GM23338 (cell line): Measurements from ENCODE around the gene CYB5A. TPM values are rescaled to one million over a fixed set of nuclear protein-coding genes. Genes with fewer than 3 reads are reported as not detected.

Experiments
- ATAC-seq: fragments of 200-7000 bp; cut with Tn5 transposase; 3 replicates; pipeline ENCODE4 v1.9.1; 2020
- DNase-seq: peaks from one replicate; pipeline ENCODE4 v3.0.0-alpha.2; 2015; ENCODE audit warnings: low spot score
- H2AFZ ChIP-seq: fragments of 200-600 bp; sonication (generic); 2 replicates; pipeline ENCODE4 v1.8.0; 2016; ENCODE audit warnings: antibody characterized with exemption, mild to moderate bottlenecking, moderate library complexity
- H3F3A ChIP-seq: fragments of 200-600 bp; sonication (generic); replicated peaks from 2 replicates; pipeline ENCODE4 v1.8.0; 2017; ENCODE audit warnings: antibody characterized with exemption, mixed run types, low read depth
- H3K27ac ChIP-seq: fragments of 200-600 bp; sonication (generic); 2 replicates; pipeline ENCODE4 v1.6.1; 2016; ENCODE audit warnings: low read depth
- H3K27me3 ChIP-seq: fragments of 200-600 bp; sonication (generic); 2 replicates; pipeline ENCODE4 v1.8.0; 2016; ENCODE audit warnings: mild to moderate bottlenecking, mixed run types, moderate library complexity; ENCODE audit not compliant: insufficient read depth
- H3K36me3 ChIP-seq: fragments of 200-600 bp; sonication (generic); 2 replicates; pipeline ENCODE4 v1.8.0; 2016; ENCODE audit warnings: mild to moderate bottlenecking; ENCODE audit not compliant: insufficient read depth
- H3K4me1 ChIP-seq: fragments of 200-600 bp; sonication (generic); 2 replicates; pipeline ENCODE4 v1.8.0; 2016; ENCODE audit warnings: mild to moderate bottlenecking, moderate library complexity; ENCODE audit not compliant: insufficient read depth
- H3K4me2 ChIP-seq: fragments of 200-600 bp; sonication (generic); 2 replicates; pipeline ENCODE4 v1.7.1; 2017; ENCODE audit warnings: mixed run types
- H3K4me3 ChIP-seq: fragments of 200-600 bp; sonication (generic); 2 replicates; pipeline ENCODE4 v1.6.1; 2016; ENCODE audit warnings: mixed run types
- H3K79me2 ChIP-seq: fragments of 200-600 bp; sonication (generic); replicated peaks from 2 replicates; pipeline ENCODE4 v1.8.0; 2017; ENCODE audit warnings: mild to moderate bottlenecking; ENCODE audit not compliant: insufficient read depth
- H3K9me2 ChIP-seq: fragments of 200-600 bp; sonication (generic); 2 replicates; pipeline ENCODE4 v1.8.0; 2017; ENCODE audit not compliant: insufficient read depth
- H4K20me1 ChIP-seq: fragments of 200-600 bp; sonication (generic); replicated peaks from 2 replicates; pipeline ENCODE4 v1.8.0; 2017; ENCODE audit warnings: mild to moderate bottlenecking; ENCODE audit not compliant: insufficient read depth
- H3K27ac Mint-ChIP-seq: 2 replicates; pipeline ENCODE4 v1.8.0; 2020; ENCODE audit warnings: inconsistent platforms, mild to moderate bottlenecking, moderate library complexity, mixed read lengths
- H3K27me3 Mint-ChIP-seq: 3 replicates; pipeline ENCODE4 v1.8.0; 2022; ENCODE audit warnings: low read depth, mild to moderate bottlenecking, moderate library complexity, mixed read lengths, inconsistent platforms; ENCODE audit not compliant: insufficient read depth, poor library complexity
- H3K36me3 Mint-ChIP-seq: 3 replicates; pipeline ENCODE4 v1.8.0; 2021; ENCODE audit warnings: low read depth, mild to moderate bottlenecking, inconsistent platforms, moderate library complexity, mixed read lengths
- H3K4me1 Mint-ChIP-seq: 3 replicates; pipeline ENCODE4 v1.8.0; 2020; ENCODE audit warnings: mild to moderate bottlenecking, inconsistent platforms, mixed read lengths
- H3K4me3 Mint-ChIP-seq: 3 replicates; pipeline ENCODE4 v1.8.0; 2021; ENCODE audit warnings: moderate library complexity, mild to moderate bottlenecking, inconsistent platforms, mixed read lengths
- H3K9me3 Mint-ChIP-seq: 3 replicates; pipeline ENCODE4 v1.8.0; 2020; ENCODE audit warnings: moderate library complexity, mild to moderate bottlenecking, inconsistent platforms, mixed read lengths
- CREB1 ChIP-seq: fragments of 250-450 bp; sonication (Bioruptor Pico); IDR thresholded peaks from 2 replicates; pipeline ENCODE4 v1.5.0; 2020; ENCODE audit warnings: low read depth, mild to moderate bottlenecking, moderate library complexity
- EZH2 ChIP-seq: fragments of 200-600 bp; sonication (generic); IDR thresholded peaks from one replicate; pipeline ENCODE4 v1.8.0; 2017; ENCODE audit warnings: antibody characterized with exemption, mild to moderate bottlenecking, low read depth; ENCODE audit not compliant: unreplicated experiment
- JUNB ChIP-seq: IDR thresholded peaks from one replicate; pipeline ENCODE4 v1.6.1; 2016; ENCODE audit warnings: antibody characterized with exemption; ENCODE audit not compliant: unreplicated experiment
- NANOG ChIP-seq: IDR thresholded peaks from 2 replicates; pipeline ENCODE4 v1.6.1; 2016; ENCODE audit warnings: antibody characterized with exemption, borderline replicate concordance
- POLR2AphosphoS5 ChIP-seq: IDR thresholded peaks from 2 replicates; pipeline ENCODE4 v1.6.1; 2016; ENCODE audit warnings: antibody characterized with exemption, low read depth
- REST ChIP-seq: IDR thresholded peaks from one replicate; pipeline ENCODE4 v1.6.1; 2018; ENCODE audit warnings: antibody characterized with exemption; ENCODE audit not compliant: unreplicated experiment
- STAT1 ChIP-seq: IDR thresholded peaks from one replicate; pipeline ENCODE4 v1.6.1; 2016; ENCODE audit warnings: antibody characterized with exemption; ENCODE audit not compliant: unreplicated experiment
- ZNF114 ChIP-seq: fragments of 250-450 bp; sonication (Bioruptor Pico); IDR thresholded peaks from 2 replicates; pipeline ENCODE4 v1.5.0; 2020; ENCODE audit warnings: mild to moderate bottlenecking, moderate library complexity
- polyA plus RNA-seq: library from polyadenylated mRNA; unstranded; fragments of >200 nt; fragmentation: Nextera tagmentation; extraction: Ambion mirVana; gene quantifications from 2 replicates; pipeline ENCODE4 v1.2.1, GENCODE V29; 2016
- total RNA-seq: library from RNA; depleted of rRNA; stranded (reverse); fragments of >200 nt; shearing (Covaris generic); gene quantifications from 2 replicates; pipeline ENCODE4 v1.2.3, GENCODE V29; 2014
- TF ChIP-seq, protein P1 (sequence below): IDR thresholded peaks from 2 replicates; pipeline ENCODE4 v1.6.1; 2016; ENCODE audit warnings: antibody characterized with exemption

Gene CYB5A
- total and polyA plus RNA-seq, 2 experiments from 2014 or later, result 136 to 283 TPM

- no peak for TF ChIP-seq REST
- TF ChIP-seq ZNF114 (CRISPR knock-in tag), result no peak
- no peak for TF ChIP-seq POLR2AphosphoS5
- TF ChIP-seq, protein P1, sequence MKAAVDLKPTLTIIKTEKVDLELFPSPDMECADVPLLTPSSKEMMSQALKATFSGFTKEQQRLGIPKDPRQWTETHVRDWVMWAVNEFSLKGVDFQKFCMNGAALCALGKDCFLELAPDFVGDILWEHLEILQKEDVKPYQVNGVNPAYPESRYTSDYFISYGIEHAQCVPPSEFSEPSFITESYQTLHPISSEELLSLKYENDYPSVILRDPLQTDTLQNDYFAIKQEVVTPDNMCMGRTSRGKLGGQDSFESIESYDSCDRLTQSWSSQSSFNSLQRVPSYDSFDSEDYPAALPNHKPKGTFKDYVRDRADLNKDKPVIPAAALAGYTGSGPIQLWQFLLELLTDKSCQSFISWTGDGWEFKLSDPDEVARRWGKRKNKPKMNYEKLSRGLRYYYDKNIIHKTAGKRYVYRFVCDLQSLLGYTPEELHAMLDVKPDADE, result no peak
- no peak for TF ChIP-seq JUNB
Measured at GRCh38 chr18:74234326-74235171, 57.2 kb downstream of the CYB5A start (continued).

DNA sequence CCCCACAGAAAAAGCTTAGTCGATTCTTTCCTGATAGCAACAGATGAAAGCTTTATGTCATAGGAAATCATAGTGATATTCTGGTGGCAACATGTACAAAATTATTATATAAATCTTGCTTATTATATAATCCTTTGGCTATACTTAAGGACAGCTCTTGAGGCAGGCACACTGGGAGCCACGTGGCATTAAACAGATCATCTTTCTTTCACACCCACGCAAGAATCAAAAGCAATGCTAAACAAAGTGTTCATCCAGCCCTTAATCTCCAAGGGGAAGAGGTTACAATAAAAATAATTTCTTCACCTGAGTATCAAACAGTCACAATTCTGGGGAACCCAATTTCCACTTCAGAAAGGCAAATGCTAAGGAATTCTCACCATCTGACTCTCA lies 57.8 kb downstream of the CYB5A start:
- no peak overlapping the region for H3K27ac Mint-ChIP-seq
- H3K27me3 Mint-ChIP-seq, result peaks cover 9% of the 10 kb centered on the region
- H3K27ac ChIP-seq, result no peak overlapping the region

More for the DNA sequence above, 57.8 kb downstream of the CYB5A start:
- no peak overlapping the region for H3K4me3 ChIP-seq
- H3K36me3 ChIP-seq, result no peaks in the 10 kb centered on the region
- no peaks in the 10 kb centered on the region for H3F3A ChIP-seq
- H4K20me1 ChIP-seq, result no peaks in the 10 kb centered on the region
- no peaks in the 10 kb centered on the region for H3K9me2 ChIP-seq
- H3K79me2 ChIP-seq, result no peaks in the 10 kb centered on the region
- H3K4me2 ChIP-seq, result no peak overlapping the region
- H3K9me3 Mint-ChIP-seq, result no peaks in the 10 kb centered on the region; the same call in 2 of the 3 replicates
- no peaks in the 10 kb centered on the region for H3K4me1 ChIP-seq
- no peak for ATAC-seq
- DNase-seq, result no peak
- H3K27me3 ChIP-seq, result no peaks in the 10 kb centered on the region
- peaks cover 12% of the 10 kb centered on the region for H3K4me1 Mint-ChIP-seq
- TF ChIP-seq POLR2AphosphoS5 (no peak), CREB1 (CRISPR knock-in tag) (no peak), EZH2 (no peak), STAT1 (no peak), NANOG (no peak)
- no peak overlapping the region for H2AFZ ChIP-seq
- no peak overlapping the region for H3K4me3 Mint-ChIP-seq
- H3K36me3 Mint-ChIP-seq, result no peaks in the 10 kb centered on the region
